NT2/D1 (cell line): ENCODE results near the gene HSD3B1.

Experiments used
- DNase-seq: peaks from one replicate; pipeline ENCODE4 v3.0.0-alpha.2; 2011; ENCODE audit warnings: low read depth, low spot score
- H3K27me3 ChIP-seq: 2 replicates; pipeline ENCODE4 v1.6.0; 2011; ENCODE audit warnings: mild to moderate bottlenecking; ENCODE audit not compliant: insufficient read length, insufficient read depth
- H3K36me3 ChIP-seq: 2 replicates; pipeline ENCODE4 v1.6.1; 2011; ENCODE audit warnings: mild to moderate bottlenecking, low read length, mixed read lengths; ENCODE audit not compliant: insufficient read depth, insufficient read length
- H3K4me1 ChIP-seq: 2 replicates; pipeline ENCODE4 v1.5.1; 2011; ENCODE audit not compliant: insufficient read depth, insufficient read length
- H3K4me3 ChIP-seq: 2 replicates; pipeline ENCODE4 v1.5.1; 2011; ENCODE audit warnings: low read depth; ENCODE audit not compliant: insufficient read length
- H3K9ac ChIP-seq: 2 replicates; pipeline ENCODE4 v1.6.0; 2011; ENCODE audit warnings: low read depth; ENCODE audit not compliant: insufficient read length
- H3K9me3 ChIP-seq: 2 replicates; pipeline ENCODE4 v1.5.1; 2011; ENCODE audit warnings: mild to moderate bottlenecking, low read length; ENCODE audit not compliant: insufficient read depth
- SUZ12 ChIP-seq: IDR thresholded peaks from 2 replicates; pipeline ENCODE4 v1.6.1; 2011; ENCODE audit not compliant: insufficient read length, insufficient read depth; ENCODE audit errors: extremely low read depth
- YY1 ChIP-seq: IDR thresholded peaks from 2 replicates; pipeline ENCODE4 v1.6.1; 2011; ENCODE audit not compliant: insufficient read length, insufficient read depth
- ZNF274 ChIP-seq: IDR thresholded peaks from 2 replicates; pipeline ENCODE4 v1.6.1; 2011; ENCODE audit warnings: mild to moderate bottlenecking, low read depth, low read length

Gene HSD3B1

DNA sequence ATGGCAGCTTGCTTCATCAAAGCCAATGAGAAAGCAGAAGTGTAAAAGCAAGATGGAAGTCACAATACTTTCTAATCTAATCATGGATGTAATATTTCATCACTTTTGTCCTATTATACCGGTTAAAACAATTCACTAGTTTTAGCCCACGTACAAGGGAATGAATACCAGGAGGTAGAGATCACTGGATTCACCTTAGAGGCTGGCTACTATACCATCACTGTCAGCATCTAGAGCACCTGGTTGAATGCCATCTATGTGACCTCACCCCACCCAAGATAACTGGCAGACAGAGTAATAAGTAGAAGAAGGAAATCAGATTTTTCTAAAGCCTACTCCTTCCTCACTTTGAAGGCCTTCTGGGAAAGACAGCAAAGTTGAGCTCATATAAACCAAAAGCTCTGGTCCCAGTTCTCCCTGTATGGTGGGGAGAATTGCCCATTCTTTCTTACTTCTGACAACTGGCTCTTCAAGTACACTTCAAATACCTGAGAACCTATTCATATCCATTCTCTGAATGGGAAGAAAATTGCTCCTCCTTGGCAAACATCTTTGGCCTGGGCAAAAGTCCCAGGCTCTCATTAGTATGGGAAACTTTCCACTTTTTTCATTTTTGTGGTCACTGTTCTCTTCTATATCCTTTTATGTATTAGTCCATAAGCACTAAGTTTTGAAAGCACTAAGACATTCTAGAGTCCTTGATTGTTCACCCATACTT, 24.8 kb downstream of the HSD3B1 start:
- Histone ChIP-seq H3K9me3 (0 out of 2 replicates have a peak, but pooled peaks cover 3% of the 10 kb centered on the region), H3K4me1 (no peaks in the 10 kb centered on the region), H3K27me3 (no peaks in the 10 kb centered on the region), H3K9ac (no peak overlapping the region), H3K4me3 (no peak overlapping the region), H3K36me3 (no peaks in the 10 kb centered on the region)
- DNase-seq = no peak
- no peak for TF ChIP-seq SUZ12
- no peak for TF ChIP-seq ZNF274
- no peak for TF ChIP-seq YY1

GRCh38 chr1:119532324-119532910, 25.4 kb downstream of the HSD3B1 start:
- H3K9ac ChIP-seq = no peak overlapping the region
- H3K4me1 ChIP-seq = no peaks in the 10 kb centered on the region
- no peak overlapping the region for H3K4me3 ChIP-seq
- H3K36me3 ChIP-seq = no peaks in the 10 kb centered on the region
- no peaks in the 10 kb centered on the region for H3K27me3 ChIP-seq
- no peak for DNase-seq
- TF ChIP-seq YY1 (no peak), SUZ12 (no peak), ZNF274 (no peak)
- no peaks in the 10 kb centered on the region for H3K9me3 ChIP-seq

- TF ChIP-seq SUZ12 (no peak), YY1 (no peak), ZNF274 (no peak)
- H3K27me3 ChIP-seq = no peaks in the 10 kb centered on the region
- H3K36me3 ChIP-seq = no peaks in the 10 kb centered on the region
- no peaks in the 10 kb centered on the region for H3K9me3 ChIP-seq
- H3K9ac ChIP-seq = no peak overlapping the region
- no peak overlapping the region for H3K4me3 ChIP-seq
- no peak for DNase-seq
- H3K4me1 ChIP-seq = no peaks in the 10 kb centered on the region
Measured at GRCh38 chr1:119535381-119535780, 28.4 kb downstream of the HSD3B1 start.

- H3K9me3 ChIP-seq = no peaks in the 10 kb centered on the region
- H3K4me3 ChIP-seq = no peak overlapping the region
- H3K9ac ChIP-seq = no peak overlapping the region
- no peak for DNase-seq
- no peaks in the 10 kb centered on the region for H3K27me3 ChIP-seq
- no peaks in the 10 kb centered on the region for H3K36me3 ChIP-seq
- TF ChIP-seq SUZ12 = no peak
- no peak for TF ChIP-seq ZNF274
- no peak for TF ChIP-seq YY1
- H3K4me1 ChIP-seq = no peaks in the 10 kb centered on the region
Measured at GRCh38 chr1:119537966-119538365, 31.0 kb downstream of the HSD3B1 start.

DNA sequence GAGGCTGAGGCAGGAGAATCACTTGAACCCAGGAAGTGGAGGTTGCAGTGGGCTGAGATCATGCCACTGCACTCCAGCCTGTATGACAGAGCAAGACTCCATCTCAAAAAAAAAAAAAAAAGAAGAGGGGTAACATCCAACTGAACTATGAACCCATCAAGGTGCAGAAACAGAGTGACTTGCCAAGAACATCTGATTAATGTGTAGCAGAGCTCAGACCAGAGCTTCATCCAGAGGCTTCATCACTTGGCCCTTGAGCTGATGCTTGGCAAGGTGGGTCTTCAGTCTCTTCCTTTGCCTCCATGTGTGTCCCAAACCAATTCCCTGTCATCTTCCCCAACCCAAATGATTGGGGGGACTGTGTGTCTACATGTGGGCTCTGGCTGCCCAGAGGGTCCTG, 32.6 kb downstream of the HSD3B1 start:
- Histone ChIP-seq H3K27me3 (no peaks in the 10 kb centered on the region), H3K9me3 (no peaks in the 10 kb centered on the region), H3K4me3 (no peak overlapping the region), H3K36me3 (no peaks in the 10 kb centered on the region), H3K4me1 (no peaks in the 10 kb centered on the region), H3K9ac (no peak overlapping the region)
- DNase-seq = no peak
- TF ChIP-seq SUZ12 (no peak), YY1 (no peak), ZNF274 (no peak)

DNA sequence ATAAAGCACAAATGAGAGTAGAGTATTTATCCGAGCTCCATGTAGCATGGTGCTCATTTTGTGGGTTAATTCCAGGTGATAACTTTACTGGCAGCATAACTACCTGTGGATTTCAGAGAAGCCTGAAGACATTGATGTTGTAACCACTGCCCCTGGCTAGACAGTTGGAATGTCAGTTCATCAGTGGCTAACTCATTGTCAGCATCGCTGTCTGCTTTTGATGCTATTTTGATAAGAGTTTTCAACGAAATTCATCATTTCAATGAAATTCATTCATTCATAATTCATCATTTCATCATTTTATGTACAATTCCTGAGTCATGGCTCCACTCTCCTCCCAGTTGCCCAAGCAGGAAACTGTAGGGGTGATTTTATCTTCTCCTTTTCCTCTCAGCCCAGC, 34.4 kb downstream of the HSD3B1 start:
- Histone ChIP-seq H3K4me3 (no peak overlapping the region), H3K27me3 (no peaks in the 10 kb centered on the region), H3K36me3 (no peaks in the 10 kb centered on the region), H3K4me1 (no peaks in the 10 kb centered on the region), H3K9ac (no peak overlapping the region), H3K9me3 (no peaks in the 10 kb centered on the region)
- no peak for DNase-seq
- no peak for TF ChIP-seq YY1
- no peak for TF ChIP-seq ZNF274
- no peak for TF ChIP-seq SUZ12

- Histone ChIP-seq H3K9ac (no peak overlapping the region), H3K4me3 (no peak overlapping the region), H3K36me3 (no peaks in the 10 kb centered on the region), H3K9me3 (no peaks in the 10 kb centered on the region), H3K4me1 (no peaks in the 10 kb centered on the region), H3K27me3 (no peaks in the 10 kb centered on the region)
- DNase-seq = no peak
- TF ChIP-seq SUZ12 (no peak), ZNF274 (no peak), YY1 (no peak)
Measured at GRCh38 chr1:119542492-119542946, 35.5 kb downstream of the HSD3B1 start.
